Measurements from ENCODE around the gene RBM24.
A peak's percentile ranks its signal among the peaks of the same experiment; 100 is the strongest.

The RBM24 gene

DNA sequence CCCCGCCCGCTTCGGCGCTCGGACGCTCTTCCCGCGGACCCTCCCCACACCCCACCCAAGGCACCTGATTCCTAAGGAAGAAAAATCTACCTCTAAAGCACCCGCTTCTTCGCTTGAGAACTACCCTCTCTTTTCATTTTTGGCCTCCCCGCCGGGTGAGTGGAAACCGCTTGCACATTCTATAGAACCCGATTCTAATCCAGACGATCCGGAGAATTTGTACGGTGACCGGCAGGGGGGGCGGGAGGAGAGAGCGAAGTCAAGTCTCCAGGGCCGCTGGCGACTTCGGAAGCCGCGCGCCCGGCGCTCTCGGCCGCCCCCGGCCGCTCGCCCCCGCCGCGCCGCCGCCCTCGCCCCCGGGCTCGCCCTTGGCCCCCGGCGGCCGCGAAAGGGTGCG is at the start of gene RBM24:
RBM24 (plus strand) TSS at position 262 of the 397 bp plus-strand sequence. CDS start 221 bp downstream, outside the sequence.
- DNase-seq: peak in 1 of 2 experiments; percentile 18

DNA sequence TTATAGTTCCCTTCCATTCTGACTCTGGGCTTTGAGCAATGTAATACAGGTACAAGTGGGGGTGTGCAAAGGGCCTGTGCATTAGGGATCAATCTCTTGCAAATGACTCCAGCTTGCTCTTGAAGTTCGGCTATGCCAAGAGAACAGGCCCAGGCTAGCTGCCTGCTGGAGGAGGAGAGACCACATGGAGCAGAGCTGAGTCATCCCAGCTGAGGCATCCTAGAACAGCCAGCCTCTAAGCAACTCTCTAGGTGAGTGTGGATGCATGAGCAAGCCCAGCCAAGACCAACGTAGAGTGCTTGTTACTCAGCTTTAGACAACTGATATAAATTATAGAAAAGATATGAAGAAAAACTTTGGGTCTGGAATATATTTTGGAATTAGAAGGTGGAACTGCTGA is 47.6 kb upstream of the RBM24 start:
- no peak for DNase-seq

DNA sequence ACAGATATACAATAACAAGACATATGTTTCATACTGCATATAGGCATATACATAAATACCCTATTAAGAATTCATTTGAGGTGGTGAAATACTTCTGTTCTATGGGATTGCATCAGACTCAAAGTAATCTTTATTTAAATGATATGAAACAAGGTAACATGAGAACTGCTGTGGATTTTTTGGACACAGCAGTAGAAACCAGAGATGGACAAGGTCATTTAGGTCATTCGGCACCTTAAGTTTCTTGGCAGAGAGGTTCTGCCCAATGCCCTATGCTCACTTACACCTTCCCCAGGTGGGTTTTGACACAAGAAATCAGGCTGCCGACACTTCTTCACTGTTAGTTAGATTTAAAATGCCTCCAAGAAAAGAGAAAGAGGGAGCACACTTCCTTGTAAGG is 43.9 kb upstream of the RBM24 start:
- DNase-seq: no peak

DNA sequence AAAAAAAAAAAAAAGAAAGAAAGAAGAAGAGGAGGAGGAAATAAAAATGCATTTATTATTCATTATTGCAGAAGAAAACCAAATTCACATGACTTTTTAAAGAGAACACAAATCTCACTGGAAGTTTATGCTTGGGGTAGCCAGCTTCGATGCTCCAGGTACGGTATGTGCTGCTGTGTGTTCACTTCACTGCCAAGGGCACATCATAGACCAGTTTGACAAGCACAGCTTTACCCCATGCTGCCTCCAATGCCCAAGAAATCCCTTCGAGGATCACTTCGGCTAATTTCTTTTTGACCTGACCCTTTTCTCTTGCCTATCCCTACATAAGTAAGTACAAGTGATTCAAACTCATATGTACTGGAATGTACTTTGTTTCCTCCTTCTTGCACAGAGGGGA is 41.9 kb upstream of the RBM24 start:
- no peak for DNase-seq

DNA sequence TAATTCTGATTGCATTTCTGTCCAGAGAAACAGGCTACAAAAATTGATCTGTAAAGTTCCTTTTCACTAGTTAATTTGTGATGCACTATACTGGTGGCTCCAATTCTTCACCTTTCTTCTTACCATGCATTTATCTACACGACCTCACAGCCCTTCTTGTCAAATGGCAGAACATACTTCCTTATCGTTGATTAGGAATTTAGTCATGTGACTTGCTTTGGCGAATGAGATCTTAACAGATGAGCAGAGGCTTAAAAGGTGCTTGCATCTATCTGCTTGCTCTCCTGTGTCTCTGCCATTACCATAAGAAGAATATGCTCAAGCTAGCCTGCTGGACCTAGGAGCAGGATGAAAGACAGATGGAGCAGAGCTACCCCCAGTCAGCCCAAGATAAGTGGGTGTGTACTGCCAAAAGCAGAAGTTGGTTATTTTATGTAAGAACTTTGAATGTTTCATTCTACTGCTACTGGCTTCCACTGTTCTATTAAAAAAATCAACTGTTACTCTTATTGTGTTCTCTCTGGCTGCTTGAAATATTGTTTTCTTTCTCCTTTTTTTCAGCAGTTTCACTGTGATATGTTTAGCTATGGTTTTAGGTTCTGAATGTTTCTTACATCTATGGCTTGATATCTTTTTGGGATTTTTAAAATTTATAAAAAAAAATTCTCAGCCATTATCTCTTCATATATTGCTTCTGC is 40.2 kb upstream of the RBM24 start:
- DNase-seq: no peak

DNA sequence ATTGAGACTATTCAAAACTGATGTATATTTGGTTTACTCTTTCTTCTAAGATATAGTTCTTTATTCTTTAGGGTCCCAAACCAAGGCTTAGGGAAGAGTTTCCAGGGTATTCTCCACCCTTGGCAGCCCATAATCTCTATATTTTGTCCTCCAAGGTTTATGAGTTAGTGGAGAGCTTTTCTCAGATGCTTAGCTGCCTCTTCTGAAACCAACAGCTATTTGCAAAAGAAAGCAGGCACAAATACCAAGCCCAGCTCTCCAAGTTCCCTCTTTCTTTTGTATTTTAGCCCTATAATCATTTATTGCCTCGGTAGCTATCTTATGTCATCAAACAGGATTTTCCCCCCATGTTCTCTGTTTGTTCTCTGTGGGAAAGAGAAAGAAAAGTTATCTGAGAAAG is 39.1 kb upstream of the RBM24 start:
- DNase-seq: no peak

DNA sequence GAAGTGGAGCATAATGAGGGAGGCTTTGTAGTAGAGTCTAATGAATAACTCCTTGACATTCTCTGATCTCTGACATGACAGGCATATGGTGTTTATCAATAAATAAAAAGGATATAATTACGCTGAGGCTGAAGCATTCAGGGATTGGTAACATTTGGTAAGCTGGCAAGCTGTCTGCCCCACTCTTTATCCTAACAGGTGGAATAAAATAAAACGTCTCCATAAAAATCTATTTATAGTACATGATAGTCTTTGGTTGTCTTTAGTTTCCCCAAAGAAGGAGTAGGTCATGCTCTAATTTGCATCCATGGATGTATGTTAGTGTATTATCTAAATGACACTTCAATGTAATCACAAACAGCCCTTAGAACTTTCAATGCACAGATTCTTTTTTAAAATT is 30.9 kb upstream of the RBM24 start:
- DNase-seq: no peak

DNA sequence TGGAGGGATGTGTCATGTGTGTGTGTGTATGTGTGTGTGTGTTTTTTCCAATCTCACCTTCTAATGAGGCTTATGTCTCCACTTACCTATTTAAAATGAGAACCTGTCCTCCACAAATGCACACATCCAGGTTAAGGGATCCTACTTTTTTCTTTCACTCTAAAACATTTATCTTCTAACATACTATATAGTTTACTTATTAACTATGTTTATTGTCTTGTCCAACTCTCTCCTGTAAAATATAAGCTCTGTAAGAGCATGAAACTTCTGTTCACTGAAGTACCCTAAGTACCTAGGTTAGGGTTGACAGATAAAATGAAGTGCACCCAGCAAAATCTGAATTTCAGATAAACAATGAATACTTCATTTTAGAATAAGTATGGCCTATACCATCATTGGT is 29.2 kb upstream of the RBM24 start:
- no peak for DNase-seq

DNA sequence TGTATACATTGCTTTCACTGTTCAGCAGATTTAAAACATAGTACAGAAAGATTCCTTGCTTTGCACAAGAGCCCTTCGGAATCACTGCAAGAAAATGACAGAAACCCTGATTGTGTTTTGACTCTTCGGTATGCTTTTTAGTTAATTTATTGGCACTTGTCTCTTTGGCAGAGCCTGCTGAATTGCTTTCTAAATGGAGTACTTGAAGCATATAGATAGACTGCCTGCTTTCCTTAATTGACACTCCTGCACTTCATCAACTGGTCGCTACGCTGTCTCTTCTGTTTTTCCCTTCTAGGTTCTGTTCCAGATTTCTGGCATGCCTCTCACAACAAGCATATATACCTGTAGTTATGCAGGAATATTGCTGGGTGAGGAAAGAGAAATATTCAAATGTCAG is 22.4 kb upstream of the RBM24 start:
- DNase-seq: peak; percentile 35 to 67

DNA sequence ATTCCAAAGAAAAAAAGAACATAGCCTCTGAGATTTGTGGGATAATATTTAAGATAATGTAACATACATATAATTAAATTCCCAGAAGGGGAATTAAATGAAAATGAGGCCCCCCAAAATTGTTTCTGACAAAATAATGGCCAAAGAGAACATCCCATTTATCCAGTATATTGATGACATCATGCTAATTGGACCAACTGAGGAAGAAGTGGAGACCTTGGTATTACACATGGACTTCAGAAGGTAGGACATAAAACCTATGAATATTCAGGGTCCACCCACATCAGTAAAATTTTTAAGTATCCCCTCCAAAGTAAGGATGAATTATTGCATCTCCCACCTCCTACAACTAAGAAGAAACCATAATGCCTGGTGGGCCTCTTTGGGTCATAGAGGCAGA is 15.6 kb upstream of the RBM24 start:
- no peak for DNase-seq

DNA sequence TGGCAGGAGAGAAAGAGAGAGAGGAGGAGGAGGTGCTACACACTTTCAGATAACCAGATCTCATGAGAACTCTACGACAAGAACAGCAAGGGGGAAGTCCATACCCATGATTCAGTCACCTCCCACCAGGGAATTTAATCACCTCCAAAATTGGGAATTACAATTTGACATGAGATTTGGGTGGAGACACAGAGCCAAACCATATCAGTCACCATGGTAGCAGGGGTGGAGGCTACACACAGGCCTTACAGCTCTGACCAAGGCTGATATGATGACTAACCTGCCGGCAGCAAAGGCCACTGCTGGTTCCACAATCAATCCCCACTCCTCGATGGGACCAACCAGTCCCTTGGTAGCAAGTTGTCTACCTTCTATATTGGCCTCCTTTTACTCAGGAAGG is 13.6 kb upstream of the RBM24 start:
- DNase-seq: no peak

DNA sequence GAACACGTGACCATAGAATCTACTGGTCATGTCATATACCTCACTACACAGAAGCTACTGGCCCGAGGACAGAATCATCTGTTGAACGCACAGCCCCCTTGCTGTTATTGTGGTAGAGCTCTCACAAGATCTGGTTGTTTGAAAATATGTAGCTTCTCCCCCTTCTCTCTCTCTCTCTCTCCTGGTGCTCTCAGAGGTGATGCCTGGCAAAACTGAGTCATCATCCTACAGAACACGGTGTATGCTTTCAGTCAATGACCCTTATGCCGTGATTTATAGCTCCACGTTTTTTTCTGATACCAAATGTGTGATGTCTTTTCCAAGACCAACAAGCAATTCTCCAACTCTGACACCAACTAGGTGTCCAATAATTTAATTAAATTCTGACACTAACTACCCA is 13.0 kb upstream of the RBM24 start:
- DNase-seq: no peak

DNA sequence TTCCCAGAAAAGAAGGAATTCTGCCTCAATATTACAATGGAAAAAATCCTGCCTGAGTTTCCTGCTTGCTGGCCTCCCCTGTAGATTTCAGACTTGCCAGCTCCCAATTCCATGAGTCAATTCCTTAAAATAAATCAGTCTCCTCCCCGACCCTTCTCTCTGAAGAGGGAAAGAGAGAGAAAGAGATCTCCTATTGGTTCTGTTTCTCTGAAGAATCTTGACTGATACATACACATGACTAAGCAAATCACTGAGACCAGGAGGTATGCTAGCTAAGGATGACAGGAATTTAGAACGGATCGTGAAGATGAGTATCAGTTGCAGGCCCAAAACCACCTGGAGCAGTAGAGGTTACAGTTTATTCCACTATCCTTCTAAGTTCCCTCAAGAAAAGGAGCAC is 11.3 kb upstream of the RBM24 start:
- DNase-seq: no peak

DNA sequence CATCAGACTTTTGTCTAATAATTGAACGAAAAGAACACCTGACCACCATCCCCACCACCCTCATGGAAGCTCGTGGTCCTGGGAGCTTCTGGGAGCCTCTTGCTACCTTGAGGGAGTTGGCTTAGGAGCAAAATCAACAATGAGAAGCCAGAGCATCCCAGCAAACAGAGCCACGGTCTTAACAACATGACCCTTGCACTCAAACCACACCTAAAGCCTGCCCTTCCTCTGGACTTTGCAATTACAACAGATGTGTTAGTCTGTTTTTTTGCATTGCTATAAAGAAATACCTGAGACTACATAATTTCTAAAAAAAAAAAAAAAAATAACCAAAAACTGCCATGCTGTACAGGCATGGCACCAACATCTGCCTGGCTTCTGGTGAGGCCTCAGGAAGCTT is 9.5 kb upstream of the RBM24 start:
- DNase-seq: no peak

DNA sequence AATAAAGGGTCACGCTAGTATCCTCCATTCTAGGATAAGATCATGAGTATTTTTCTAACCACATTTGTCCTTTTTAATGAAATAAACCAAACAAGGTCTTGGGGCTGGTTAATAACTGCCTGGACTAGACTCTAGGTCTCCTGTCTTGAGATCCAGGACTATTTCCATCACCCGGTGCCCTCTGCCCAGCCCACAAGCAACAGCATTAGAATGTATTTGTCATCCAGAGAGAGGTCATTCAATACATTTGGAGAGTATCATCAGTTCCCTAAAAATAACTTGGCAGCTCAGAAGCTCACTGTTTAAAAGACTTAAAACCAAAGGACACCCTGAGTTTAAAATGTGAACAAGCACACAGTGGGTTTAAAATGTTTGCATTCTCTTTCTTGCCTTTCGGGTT is 4.4 kb upstream of the RBM24 start:
- no peak for DNase-seq

DNA sequence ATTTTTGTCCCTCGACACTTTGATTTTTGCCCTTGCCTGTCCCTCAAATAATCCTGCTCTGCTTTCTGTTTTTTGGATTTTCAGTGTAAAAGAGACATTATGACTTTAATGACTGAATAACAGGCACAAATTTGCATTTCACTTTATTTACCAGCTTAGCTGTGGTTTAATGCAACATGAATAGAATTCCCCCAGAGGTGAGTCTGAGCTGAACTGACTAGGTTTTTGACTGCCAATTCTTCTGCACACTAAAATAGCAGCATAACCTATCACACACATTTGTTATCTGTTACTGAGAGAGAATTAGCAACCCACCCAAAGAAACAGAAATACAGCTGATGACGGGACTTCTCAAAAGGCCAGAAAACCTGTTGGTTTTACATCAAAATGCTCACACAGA is 3.9 kb upstream of the RBM24 start:
- no peak for DNase-seq

DNA sequence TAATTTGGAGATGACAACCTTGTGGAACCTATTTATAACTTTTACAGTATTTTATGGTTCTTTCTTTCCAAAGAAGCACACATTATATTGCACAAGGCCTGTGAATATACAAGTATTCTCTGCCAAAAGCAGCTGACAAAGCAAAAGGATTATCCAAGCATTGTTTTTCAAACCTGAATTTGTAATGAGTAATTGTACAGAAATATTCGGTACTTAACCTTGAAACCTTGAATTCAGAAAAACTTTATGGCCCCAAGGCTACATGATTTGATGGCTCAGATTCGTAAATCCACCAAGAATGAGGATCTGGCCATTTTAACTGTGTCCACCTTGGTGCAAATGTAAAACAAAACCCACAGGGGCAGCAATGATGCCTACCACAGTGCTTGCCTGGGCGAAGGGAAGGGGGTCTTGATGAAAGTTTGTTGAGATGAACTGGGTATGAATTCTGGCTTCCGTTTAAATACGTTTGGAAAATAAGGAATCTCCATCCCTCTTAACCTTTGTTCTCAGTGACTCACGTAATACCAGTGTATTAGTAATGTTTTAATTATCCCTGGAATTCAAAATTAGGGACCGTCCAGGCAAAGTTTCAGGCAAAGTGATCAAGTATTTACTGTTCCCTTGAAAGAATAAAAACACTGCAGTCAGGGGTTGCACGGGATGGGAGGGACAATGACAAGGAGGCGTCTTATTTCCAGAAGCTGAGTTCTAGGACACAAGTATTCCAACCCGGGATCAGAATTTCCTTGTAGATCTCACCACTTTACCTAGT is 2.7 kb upstream of the RBM24 start:
- no peak for DNase-seq

DNA sequence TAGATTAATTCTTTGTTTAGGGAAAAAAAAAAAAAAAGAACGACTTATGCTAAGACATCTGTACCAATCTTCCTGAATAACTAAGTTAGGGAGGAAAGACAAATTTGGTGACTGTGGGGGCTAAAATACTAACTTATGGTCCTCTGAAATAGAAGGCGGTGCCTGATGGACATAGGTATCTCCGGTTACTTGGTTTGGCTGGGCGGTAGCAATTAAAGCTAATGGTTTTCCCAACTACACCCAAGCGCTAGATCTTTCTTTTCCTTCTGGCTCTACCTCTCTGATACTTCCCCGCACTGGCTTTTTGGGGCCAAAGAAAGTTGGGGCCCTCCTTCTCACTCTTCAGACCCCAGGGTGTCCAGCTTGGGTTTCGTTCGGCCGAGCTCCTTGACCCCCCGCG is 1.0 kb upstream of the RBM24 start:
- DNase-seq: no peak

DNA sequence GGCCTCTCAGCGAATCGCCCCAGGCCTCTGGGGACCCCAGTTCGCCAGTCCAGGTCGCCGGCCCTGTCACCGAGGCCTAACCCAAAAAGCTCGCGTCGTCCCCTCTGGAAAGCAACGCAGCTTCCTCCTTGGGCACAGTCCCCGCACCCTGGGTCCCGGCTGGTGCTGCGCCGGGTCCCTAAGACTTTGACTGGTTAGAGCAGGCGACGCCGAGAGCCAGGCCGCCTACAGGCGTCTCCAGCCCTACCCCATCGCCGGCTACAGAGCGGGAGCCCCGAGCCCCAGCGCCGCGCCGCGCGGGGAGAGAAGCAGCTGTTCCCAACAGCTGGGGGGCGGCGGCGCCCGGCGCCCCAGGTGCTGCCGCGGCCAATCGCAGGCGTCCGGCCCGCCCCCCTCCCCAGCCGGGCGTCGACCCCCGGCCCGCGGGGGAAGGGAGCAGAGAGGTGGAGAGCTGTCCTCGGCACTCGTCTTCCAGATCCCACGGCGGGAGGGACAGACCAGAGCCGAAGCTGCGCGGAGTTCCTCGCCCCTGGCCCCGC is 540 bp upstream of the RBM24 start:
- DNase-seq: no peak

DNA sequence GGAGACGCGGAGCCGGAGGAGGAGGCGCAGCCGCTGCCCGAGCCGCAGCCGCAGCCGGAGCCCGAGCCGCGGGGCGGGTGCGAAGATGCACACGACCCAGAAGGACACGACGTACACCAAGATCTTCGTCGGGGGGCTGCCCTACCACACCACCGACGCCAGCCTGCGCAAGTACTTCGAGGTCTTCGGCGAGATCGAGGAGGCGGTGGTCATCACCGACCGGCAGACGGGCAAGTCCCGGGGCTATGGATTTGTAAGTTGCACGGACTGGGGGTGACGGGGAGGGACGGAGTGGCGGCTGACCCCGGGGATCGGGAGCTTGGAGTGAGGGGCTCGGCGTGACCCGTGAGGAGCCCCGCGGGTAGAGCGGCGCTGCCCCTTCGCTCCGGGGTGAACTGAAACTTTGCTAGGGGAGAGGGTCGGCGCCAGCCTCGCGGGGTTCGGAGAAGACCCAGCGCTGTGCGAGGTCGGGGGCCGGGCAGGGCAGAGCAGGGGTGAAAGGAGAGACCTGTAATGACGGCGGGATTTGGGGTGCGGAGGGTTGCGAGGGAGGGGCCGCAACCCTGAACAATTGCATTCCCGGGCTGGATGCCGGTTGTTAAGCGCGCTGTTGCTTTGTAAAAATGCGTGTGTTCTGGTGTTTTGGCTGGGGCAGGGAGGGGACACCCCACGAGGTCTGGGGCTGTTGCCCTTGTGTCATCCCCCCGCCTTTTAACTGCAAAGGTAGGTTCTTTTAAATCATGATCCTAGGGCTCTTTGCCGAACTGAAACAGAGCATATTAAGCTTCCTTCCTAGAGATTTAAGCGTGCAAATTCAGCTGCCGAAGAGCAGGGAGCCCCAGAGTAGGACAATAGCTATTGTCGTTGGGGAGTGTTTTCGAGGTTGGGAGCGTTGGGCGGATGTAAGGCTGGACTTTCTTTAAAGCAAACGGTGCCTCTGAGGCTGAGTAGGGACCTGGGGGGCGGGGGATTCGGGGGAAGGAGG is 628 bp downstream of the RBM24 start:
- no peak for DNase-seq

DNA sequence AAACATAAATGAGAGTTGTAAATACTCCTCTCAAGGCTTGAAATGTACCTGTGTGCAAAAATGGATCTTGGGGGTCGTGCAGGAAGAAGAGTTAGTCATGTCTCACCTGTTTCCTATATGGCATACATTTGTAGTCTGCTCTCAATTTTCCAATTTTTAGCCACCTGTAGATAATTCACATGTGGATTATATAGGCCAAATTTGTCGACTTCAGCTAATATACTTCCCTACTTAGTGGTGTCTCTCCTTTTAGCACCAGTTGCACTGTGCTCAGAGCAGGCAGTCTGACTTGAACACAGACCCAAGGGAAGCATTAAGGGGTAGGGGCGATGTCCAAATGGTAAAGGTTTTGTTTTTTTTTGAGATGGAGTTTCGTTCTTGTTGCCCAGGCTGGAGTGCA is 1.9 kb downstream of the RBM24 start:
- no peak for DNase-seq

DNA sequence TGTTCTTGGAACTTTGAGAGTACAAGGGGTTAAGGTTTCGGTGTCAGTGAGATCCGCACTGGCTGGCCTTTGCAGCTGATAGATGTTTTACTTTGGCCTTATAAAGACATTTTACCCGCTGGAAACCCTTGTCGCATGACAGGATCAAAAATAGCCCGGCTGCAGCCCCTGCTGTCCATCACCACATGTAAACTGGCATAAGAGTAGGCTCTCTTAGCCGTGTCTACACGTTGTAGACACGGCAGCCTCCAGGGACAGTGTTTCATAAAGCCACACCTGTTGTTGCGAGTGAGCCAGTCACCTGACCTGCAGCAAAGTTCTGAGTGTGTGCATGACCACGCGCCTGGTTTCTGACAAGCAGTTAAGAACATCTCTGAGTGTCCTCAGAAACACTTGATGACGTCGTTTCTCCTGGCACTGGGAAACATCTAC is 8.5 kb downstream of the RBM24 start:
- peak; percentile 56 to 74 for DNase-seq

DNA sequence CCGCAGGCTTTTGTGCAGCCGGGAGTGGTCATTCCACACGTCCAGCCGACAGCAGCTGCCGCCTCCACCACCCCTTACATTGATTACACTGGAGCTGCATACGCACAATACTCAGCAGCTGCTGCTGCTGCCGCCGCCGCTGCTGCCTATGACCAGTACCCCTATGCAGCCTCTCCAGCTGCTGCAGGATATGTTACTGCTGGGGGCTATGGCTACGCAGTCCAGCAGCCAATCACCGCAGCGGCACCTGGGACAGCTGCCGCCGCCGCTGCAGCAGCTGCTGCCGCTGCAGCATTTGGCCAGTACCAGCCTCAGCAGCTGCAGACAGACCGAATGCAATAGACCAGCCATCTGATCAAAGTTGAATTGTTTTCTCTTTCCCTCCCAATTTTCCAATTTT is 10.6 kb downstream of the RBM24 start:
- DNase-seq: peak; percentile 5 to 41

Measured in NCI-H187 (cell line).